Hematopoietic multipotent progenitor cell (in vitro differentiated cells): ENCODE measurements around the gene MCM9. TPM values are rescaled to one million over a fixed set of nuclear protein-coding genes. Genes with fewer than 3 reads are reported as not detected.
"Not testable (repeated sequence)": the region's sequence is repeated elsewhere in the genome, so short reads cannot be mapped to it uniquely, and the experiment has no call there.

Source experiments
- DNase-seq, 3 donors: peaks; one replicate each; pipeline ENCODE4 v3.0.0-alpha.2; 2011 to 2015; ENCODE audit warnings: low read depth in 2 of 3, low spot score in 2 of 3
- total RNA-seq: library from RNA; depleted of rRNA; stranded (reverse); fragments of >200 nt; gene quantifications from one replicate; pipeline ENCODE4 v1.2.3, GENCODE V29; 2012

The MCM9 gene
- total RNA-seq, 1 donor: 14.5 TPM

- peak in 2 of 3 donors; percentile 12 to 62 for DNase-seq
Observed at GRCh38 chr6:118808793-118809638, 125.9 kb downstream of the MCM9 start.

DNA sequence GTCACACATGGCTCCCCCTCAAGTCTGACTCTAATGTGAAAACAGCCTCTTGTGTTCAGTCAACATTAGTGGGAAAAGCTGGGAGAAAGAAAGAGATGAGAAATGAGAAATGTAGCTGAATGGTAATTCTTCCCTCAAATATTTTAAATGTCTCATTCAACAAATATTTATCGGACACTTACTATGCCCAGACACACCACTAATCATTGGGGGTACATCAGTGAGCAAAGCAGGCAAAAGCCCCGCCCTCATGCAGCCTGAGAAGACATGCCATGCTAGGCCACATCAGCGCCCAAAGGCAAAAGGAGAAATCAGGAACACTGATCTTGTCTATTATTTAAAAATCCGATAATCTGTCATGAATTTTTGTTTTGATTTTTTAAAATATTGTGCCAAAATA lies 130.9 kb downstream of the MCM9 start:
- no peak for DNase-seq

DNA sequence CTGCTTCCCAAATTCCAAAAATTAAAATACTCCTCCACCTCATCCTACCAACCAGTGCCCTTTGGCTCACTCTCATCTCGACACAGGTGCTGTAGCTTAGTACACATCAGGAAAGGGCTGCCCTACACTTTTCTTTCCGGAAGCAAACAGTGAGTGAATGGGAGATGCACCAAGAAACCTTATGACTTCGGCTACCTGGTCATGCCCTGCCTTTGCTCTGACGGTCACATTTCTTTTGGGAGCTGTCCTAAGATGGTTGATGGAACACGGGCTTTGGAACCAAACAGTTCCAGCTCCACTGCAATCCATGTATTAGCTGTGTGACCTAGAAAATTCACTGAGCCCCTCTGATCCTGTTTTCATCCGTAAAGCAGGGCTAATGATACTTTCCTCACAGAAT lies 133.7 kb downstream of the MCM9 start:
- DNase-seq: no peak

GRCh38 chr6:118800394-118801071 lies 134.4 kb downstream of the MCM9 start:
- peak; percentile 54 to 92 (median 79) for DNase-seq

- no peak for DNase-seq
Observed at GRCh38 chr6:118799826-118800225, 135.1 kb downstream of the MCM9 start.

DNA sequence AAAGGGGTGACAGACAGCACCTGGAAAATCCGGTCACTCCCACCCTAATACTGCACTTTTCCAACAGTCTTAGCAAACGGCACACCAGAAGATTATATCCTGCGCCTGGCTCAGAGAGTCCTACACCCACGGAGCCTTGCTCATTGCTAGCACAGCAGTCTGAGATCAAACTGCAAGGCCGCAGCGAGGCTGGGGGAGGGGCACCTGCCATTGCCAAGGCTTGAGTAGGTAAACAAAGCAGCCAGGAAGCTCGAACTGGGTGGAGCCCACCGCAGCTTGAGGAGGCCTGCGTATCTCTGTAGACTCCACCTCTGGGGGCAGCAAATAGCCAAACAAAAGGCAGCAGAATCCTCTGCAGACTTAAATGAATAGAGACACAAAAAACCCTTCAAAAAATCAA lies 138.4 kb downstream of the MCM9 start:
- not testable (repeated sequence) for DNase-seq

GRCh38 chr6:118791499-118791898 lies 143.5 kb downstream of the MCM9 start:
- DNase-seq: no peak

- no peak for DNase-seq
Observed at GRCh38 chr6:118789954-118790353, 145.0 kb downstream of the MCM9 start.

DNA sequence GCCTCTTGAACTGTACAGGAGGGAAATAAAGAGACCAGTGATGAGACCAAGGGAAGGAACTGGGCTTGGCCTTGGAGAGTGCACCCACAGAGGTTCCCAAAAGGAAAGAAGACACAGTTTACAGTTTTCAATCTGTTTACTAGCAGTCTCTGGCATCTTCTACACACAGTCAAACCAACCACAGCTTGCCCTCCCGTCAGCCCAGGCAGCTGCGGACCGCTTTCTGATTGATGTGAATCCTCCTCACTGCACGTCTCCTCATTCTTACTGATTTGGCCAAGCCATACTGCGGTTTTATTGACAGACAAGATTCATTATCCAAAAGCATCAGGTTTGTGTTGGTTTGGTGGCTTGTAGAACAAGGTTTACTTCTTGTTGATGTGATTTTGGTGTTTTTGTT lies 145.5 kb downstream of the MCM9 start:
- DNase-seq: no peak

- no peak for DNase-seq
Observed at GRCh38 chr6:118788702-118789101, 146.3 kb downstream of the MCM9 start.

DNA sequence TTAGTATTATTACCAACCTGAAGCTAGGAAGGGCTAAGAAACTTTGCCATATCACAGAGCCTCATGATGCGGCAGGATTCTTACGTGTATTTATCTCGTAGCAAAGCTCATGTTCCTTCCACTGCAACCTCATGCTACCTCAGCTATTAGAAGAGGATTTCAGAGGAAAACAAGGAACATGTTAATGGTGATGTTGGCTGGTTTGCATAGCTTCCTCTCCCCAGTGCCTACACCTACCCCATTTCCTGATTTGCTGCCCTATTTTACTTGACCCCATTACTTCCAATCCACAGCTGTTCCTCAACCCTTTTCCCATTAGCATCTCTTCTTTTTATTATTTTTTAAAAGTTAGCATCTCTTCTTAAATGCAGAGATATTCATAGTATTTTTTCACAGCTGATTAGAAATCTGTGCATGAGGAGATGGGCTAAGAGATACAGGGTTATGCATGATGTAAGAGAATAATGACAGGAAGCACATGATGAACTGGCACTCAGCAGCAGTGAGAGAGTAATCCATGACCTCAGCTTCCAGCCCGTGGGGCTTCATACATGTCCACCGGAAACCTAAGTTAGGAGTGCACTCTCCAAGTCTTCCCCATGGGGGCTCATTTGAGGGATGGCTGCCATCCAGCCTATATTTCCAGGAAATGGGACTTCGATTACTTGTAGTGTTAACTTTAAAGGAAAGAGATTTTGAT lies 147.1 kb downstream of the MCM9 start:
- DNase-seq: no peak

GRCh38 chr6:118786596-118787453 lies 148.1 kb downstream of the MCM9 start:
- no peak for DNase-seq

DNA sequence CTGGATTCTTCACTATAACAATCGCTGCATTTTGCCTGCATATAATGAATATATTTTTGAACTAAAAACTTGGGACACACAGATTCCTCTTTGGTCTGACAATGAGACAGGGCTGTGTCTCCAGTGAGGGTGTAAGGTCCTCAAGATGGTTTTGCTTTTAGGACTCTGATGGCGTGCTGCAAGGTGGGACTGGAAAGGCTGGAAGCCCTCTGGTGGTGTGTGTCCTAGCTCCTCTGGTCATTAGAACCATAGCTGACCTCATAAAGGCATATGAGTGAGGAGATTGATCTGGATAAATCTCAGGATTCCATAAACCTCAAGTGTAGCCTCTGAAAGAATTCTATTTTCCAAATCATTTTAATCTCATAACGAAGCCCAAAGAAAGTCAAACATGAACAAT lies 149.4 kb downstream of the MCM9 start:
- no peak for DNase-seq

- DNase-seq: no peak
Observed at GRCh38 chr6:118784641-118785164, 150.3 kb downstream of the MCM9 start.

GRCh38 chr6:118783931-118784550 lies 150.9 kb downstream of the MCM9 start:
- DNase-seq: no peak

- DNase-seq: no peak
Observed at GRCh38 chr6:118782651-118783050, 152.3 kb downstream of the MCM9 start.

DNA sequence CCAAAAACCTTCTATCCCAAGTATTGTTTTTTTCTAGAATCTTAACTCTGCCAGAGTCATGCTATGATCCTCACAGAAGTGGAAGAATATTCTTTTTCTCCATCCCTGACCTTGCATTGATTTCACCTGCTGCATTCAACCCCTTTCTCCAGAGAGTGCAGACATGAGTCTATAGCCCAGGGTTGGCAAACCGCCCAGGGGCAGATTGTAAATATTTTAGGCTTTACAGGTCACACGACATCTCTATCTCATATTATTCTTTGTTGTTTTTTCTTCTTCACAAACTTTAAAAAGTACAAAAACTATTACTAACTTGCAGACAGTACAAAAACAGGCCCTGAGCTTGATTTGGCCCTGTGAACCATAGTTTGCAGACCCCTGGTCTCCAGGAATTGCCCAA lies 153.1 kb downstream of the MCM9 start:
- no peak for DNase-seq

DNA sequence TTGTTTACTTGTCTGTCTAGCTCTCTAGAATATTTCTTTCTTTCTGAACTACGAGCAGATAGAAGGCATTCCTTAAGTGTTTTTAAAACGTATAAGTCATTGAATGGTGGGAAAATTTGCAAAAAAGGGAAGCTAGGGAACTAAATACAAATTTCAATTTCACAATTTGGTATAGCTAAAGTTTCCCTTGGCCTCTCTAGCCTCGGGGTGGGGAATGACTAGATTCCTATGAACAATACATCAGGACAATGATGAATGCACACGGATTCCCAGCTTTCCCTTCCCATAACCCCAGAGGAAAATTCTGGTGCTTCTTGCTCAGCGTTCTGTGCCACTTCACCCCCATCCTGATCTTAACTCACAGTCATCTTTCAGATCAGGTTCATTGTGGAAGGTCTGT lies 154.3 kb downstream of the MCM9 start:
- DNase-seq: no peak

- peak; percentile 35 to 88 (median 61) for DNase-seq
Observed at GRCh38 chr6:118776607-118777549, 158.1 kb downstream of the MCM9 start.
